Muscle of back (tissue), 11 donors: ENCODE measurements around the gene ABHD17B. TPM values are rescaled to one million over a fixed set of nuclear protein-coding genes. Genes with fewer than 3 reads are reported as not detected.

Source experiments
- DNase-seq, 3 donors: peaks; one replicate each; pipeline versions ENCODE4 v3.0.0 to v3.0.0-alpha.2; 2013
- polyA plus RNA-seq, 10 donors: library from polyadenylated mRNA; unstranded; fragments of 120-200 nt; gene quantifications; one replicate each; pipeline ENCODE4 v1.2.1, GENCODE V29; 2013; ENCODE audit not compliant: insufficient read length in 10 of 10

ABHD17B gene
- polyA plus RNA-seq, 10 donors, result 21.4 to 34.7 (median 25.9) TPM

- no peak for DNase-seq
Measured at GRCh38 chr9:71822456-71822855, 88.5 kb downstream of the ABHD17B start.

GRCh38 chr9:71821405-71821804, 89.6 kb downstream of the ABHD17B start:
- DNase-seq, result no peak

GRCh38 chr9:71820403-71820921, 90.5 kb downstream of the ABHD17B start:
- no peak for DNase-seq

- peak in 2 of 3 donors; percentile 61 to 62 for DNase-seq
Measured at GRCh38 chr9:71819115-71819739, 91.8 kb downstream of the ABHD17B start.

GRCh38 chr9:71816916-71817451, 94.0 kb downstream of the ABHD17B start:
- peak in 1 of 3 donors; percentile 63 for DNase-seq

Other genes starting within 250 kb of the ABHD17B start
- 10 to 100 TPM; 23.2 to 41.3 (median 28.5) TPM for gene CEMIP2, start 142.7 kb downstream of the ABHD17B start, polyA plus RNA-seq
- gene C9orf85, start 446 bp upstream of the ABHD17B start, polyA plus RNA-seq, result 10 to 100 TPM; 17.4 to 26.4 (median 20.6) TPM
- gene C9orf57, start 149.4 kb upstream of the ABHD17B start, polyA plus RNA-seq, result not detected
- gene GDA, start 238.2 kb upstream of the ABHD17B start, polyA plus RNA-seq, result under 1 TPM; 0.16 to 0.90 (median 0.34) TPM